K562 (cell line): ENCODE results near the gene PPP1CA. TPM values are rescaled to one million over a fixed set of nuclear protein-coding genes. Genes with fewer than 3 reads are reported as not detected.

Source experiments
- ARID2 ChIP-seq: fragments of 450-650 bp; IDR thresholded peaks from 2 replicates; pipeline ENCODE4 v1.6.1; 2017; ENCODE audit warnings: antibody characterized with exemption, mild to moderate bottlenecking
- HNRNPK ChIP-seq: fragments of 200-400 bp; formaldehyde crosslinking; IDR thresholded peaks from one replicate; pipeline ENCODE4 v1.6.1; 2018; ENCODE audit warnings: mild to moderate bottlenecking, low read depth, low read length; ENCODE audit not compliant: poor library complexity, severe bottlenecking
- NBN ChIP-seq: fragments of 450-650 bp; IDR thresholded peaks from 2 replicates; pipeline ENCODE4 v1.6.1; 2016; ENCODE audit warnings: low read depth, mild to moderate bottlenecking
- SLC30A9 ChIP-seq: fragments of 250-450 bp; sonication (Bioruptor Pico); IDR thresholded peaks from 2 replicates; pipeline ENCODE4 v1.8.0; 2022; ENCODE audit warnings: mild to moderate bottlenecking, moderate library complexity
- THRAP3 ChIP-seq: fragments of 450-650 bp; IDR thresholded peaks from 2 replicates; pipeline ENCODE4 v1.6.1; 2016; ENCODE audit warnings: mild to moderate bottlenecking, inconsistent platforms, borderline replicate concordance
- polyA plus RNA-seq, 8 experiments: library from polyadenylated mRNA; depleted of rRNA in 4 of 8; stranded (reverse) in 5 of 8; unstranded in 3 of 8; fragments of >200 nt; fragmentation: Nextera tagmentation in 2 of 8; fragmentation: Illumina TruSeq in 1 of 8; extraction: Ambion mirVana in 2 of 8; extraction: Trizol in 1 of 8; gene quantifications; 2 replicates each; pipeline versions ENCODE4 v1.2.1 to v1.2.3, GENCODE V29; 2011 to 2014; ENCODE audit warnings: inconsistent platforms in 1 of 8, missing spikeins in 1 of 8
- total RNA-seq, 7 experiments: library from RNA; depleted of rRNA in 6 of 7; stranded (reverse); fragments of >200 nt in 6 of 7; fragmentation: Illumina TruSeq in 2 of 7; extraction: Trizol in 2 of 7; gene quantifications; 2 replicates each; pipeline versions ENCODE4 v1.2.1 to v1.2.3, GENCODE V29; 2011 to 2021; ENCODE audit warnings: low replicate concordance in 1 of 7
- TF ChIP-seq, protein P1 (sequence below), 3 experiments: fragments of 200-800 bp in 1 of 3; fragments of 250-450 bp in 1 of 3; fragments of 450-650 bp in 1 of 3; sonication (Bioruptor Pico) in 1 of 3; sonication (Bioruptor generic) in 1 of 3; formaldehyde crosslinking in 1 of 3; IDR thresholded peaks; 2 replicates each; pipeline versions ENCODE4 v1.6.1 to v1.8.0; 2016 to 2022; ENCODE audit warnings: mild to moderate bottlenecking in 2 of 3, missing genetic modification characterization in 2 of 3, missing compliant biosample characterization in 1 of 3, moderate library complexity in 1 of 3
- TF ChIP-seq, protein P2 (sequence below): fragments of 250-450 bp; sonication (Bioruptor Pico); IDR thresholded peaks from 2 replicates; pipeline ENCODE4 v1.9.0; 2021; ENCODE audit warnings: mild to moderate bottlenecking, inconsistent platforms
- TF ChIP-seq, protein P3 (sequence below): fragments of 450-650 bp; IDR thresholded peaks from 2 replicates; pipeline ENCODE4 v1.6.1; 2016; ENCODE audit warnings: mild to moderate bottlenecking
- TF ChIP-seq, protein P4 (sequence below), 3 experiments: fragments of 200-800 bp in 1 of 3; sonication (Bioruptor generic) in 1 of 3; sonication (generic) in 1 of 3; formaldehyde crosslinking in 1 of 3; IDR thresholded peaks; 2 replicates each; pipeline versions ENCODE4 v1.6.1 to v1.8.0; 2016 to 2022; ENCODE audit warnings: mild to moderate bottlenecking in 2 of 3, missing compliant biosample characterization in 2 of 3, missing genetic modification characterization in 2 of 3, missing genetic modification reagents in 1 of 3
- TF ChIP-seq, protein P5 (sequence below): sonication (generic); formaldehyde crosslinking; IDR thresholded peaks from 2 replicates; pipeline ENCODE4 v1.8.0; 2022; ENCODE audit warnings: missing genetic modification reagents, mild to moderate bottlenecking, moderate library complexity, borderline replicate concordance

PPP1CA gene
- total and polyA plus RNA-seq, 9 of the 15 experiments (the other 6 are each of a cell fraction or from before 2014, with no cell fraction given) = 18.2 to 242 (median 188) TPM

DNA sequence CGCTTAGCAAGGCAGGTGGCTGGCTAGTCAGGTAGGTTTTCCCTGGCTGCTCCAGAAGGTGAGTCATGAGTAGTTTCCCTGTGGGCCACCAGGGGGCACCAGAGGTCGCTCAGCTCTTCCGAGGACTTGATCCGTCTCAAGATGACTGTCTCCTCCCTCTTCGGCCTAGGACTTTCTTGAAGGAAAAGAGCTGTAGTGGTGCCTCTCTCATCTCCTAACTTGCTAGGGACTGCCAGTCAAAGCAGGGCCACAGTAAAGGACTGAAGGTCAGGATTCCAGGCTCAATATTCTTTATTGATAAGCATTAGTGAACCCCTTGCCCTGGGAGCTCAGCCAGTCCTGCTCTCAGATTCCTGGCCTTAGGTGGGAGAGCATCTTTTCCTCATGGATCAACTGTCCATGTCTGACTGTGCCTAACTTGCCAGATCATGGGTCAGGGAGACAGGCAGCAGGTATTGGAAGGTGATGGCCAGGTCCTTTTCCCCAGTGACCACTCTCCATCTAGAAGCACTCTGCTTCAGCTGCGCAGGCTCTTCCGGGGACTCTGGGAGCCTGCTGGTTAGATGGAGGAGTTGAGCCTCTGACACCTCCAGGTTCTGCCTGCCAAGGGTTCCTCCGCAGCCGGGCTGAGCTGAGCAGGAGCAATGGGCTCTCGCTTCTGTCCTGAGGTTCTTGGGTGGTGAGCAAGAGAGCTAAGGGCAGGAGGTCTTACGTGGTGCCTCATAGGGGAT, 50.2 kb downstream of the PPP1CA start (continued):
- TF ChIP-seq, protein P1, sequence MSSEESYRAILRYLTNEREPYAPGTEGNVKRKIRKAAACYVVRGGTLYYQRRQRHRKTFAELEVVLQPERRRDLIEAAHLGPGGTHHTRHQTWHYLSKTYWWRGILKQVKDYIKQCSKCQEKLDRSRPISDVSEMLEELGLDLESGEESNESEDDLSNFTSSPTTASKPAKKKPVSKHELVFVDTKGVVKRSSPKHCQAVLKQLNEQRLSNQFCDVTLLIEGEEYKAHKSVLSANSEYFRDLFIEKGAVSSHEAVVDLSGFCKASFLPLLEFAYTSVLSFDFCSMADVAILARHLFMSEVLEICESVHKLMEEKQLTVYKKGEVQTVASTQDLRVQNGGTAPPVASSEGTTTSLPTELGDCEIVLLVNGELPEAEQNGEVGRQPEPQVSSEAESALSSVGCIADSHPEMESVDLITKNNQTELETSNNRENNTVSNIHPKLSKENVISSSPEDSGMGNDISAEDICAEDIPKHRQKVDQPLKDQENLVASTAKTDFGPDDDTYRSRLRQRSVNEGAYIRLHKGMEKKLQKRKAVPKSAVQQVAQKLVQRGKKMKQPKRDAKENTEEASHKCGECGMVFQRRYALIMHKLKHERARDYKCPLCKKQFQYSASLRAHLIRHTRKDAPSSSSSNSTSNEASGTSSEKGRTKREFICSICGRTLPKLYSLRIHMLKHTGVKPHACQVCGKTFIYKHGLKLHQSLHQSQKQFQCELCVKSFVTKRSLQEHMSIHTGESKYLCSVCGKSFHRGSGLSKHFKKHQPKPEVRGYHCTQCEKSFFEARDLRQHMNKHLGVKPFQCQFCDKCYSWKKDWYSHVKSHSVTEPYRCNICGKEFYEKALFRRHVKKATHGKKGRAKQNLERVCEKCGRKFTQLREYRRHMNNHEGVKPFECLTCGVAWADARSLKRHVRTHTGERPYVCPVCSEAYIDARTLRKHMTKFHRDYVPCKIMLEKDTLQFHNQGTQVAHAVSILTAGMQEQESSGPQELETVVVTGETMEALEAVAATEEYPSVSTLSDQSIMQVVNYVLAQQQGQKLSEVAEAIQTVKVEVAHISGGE (CRISPR knock-in tag; IDR thresholded peaks at IDR 0.05) = no peak
- no peak for TF ChIP-seq NBN
- TF ChIP-seq, protein P2, sequence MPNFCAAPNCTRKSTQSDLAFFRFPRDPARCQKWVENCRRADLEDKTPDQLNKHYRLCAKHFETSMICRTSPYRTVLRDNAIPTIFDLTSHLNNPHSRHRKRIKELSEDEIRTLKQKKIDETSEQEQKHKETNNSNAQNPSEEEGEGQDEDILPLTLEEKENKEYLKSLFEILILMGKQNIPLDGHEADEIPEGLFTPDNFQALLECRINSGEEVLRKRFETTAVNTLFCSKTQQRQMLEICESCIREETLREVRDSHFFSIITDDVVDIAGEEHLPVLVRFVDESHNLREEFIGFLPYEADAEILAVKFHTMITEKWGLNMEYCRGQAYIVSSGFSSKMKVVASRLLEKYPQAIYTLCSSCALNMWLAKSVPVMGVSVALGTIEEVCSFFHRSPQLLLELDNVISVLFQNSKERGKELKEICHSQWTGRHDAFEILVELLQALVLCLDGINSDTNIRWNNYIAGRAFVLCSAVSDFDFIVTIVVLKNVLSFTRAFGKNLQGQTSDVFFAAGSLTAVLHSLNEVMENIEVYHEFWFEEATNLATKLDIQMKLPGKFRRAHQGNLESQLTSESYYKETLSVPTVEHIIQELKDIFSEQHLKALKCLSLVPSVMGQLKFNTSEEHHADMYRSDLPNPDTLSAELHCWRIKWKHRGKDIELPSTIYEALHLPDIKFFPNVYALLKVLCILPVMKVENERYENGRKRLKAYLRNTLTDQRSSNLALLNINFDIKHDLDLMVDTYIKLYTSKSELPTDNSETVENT (CRISPR knock-in tag) = no peak
- no peak for TF ChIP-seq HNRNPK
- TF ChIP-seq, protein P3, sequence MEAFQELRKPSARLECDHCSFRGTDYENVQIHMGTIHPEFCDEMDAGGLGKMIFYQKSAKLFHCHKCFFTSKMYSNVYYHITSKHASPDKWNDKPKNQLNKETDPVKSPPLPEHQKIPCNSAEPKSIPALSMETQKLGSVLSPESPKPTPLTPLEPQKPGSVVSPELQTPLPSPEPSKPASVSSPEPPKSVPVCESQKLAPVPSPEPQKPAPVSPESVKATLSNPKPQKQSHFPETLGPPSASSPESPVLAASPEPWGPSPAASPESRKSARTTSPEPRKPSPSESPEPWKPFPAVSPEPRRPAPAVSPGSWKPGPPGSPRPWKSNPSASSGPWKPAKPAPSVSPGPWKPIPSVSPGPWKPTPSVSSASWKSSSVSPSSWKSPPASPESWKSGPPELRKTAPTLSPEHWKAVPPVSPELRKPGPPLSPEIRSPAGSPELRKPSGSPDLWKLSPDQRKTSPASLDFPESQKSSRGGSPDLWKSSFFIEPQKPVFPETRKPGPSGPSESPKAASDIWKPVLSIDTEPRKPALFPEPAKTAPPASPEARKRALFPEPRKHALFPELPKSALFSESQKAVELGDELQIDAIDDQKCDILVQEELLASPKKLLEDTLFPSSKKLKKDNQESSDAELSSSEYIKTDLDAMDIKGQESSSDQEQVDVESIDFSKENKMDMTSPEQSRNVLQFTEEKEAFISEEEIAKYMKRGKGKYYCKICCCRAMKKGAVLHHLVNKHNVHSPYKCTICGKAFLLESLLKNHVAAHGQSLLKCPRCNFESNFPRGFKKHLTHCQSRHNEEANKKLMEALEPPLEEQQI = no peak
- TF ChIP-seq, protein P4, sequence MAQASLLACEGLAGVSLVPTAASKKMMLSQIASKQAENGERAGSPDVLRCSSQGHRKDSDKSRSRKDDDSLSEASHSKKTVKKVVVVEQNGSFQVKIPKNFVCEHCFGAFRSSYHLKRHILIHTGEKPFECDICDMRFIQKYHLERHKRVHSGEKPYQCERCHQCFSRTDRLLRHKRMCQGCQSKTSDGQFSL (CRISPR knock-in tag; IDR thresholded peaks at IDR 0.05) = no peak
- TF ChIP-seq, protein P4 (tag; IDR thresholded peaks at IDR 0.05) = no peak
- TF ChIP-seq THRAP3 = no peak
- TF ChIP-seq, protein P5, sequence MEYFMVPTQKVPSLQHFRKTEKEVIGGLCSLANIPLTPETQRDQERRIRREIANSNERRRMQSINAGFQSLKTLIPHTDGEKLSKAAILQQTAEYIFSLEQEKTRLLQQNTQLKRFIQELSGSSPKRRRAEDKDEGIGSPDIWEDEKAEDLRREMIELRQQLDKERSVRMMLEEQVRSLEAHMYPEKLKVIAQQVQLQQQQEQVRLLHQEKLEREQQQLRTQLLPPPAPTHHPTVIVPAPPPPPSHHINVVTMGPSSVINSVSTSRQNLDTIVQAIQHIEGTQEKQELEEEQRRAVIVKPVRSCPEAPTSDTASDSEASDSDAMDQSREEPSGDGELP (CRISPR knock-in tag) = 0 out of 2 replicates have a peak, but pooled peaks have one; percentile 39
- TF ChIP-seq ARID2 = no peak
- no peak for TF ChIP-seq SLC30A9 (CRISPR knock-in tag)
